Activated T-cell treated with anti-CD3 and anti-CD28 coated beads, Interleukin-2, amount 50 U/mL, for 24 hours (primary cell): ENCODE results near the gene THADA.
"Not testable (repeated sequence)": the region's sequence is repeated elsewhere in the genome, so short reads cannot be mapped to it uniquely, and the experiment has no call there.

Source experiments
- DNase-seq: peaks from one replicate; pipeline ENCODE4 v3.0.0-alpha.2; 2020
- H3K27ac Mint-ChIP-seq: 2 replicates; pipeline ENCODE4 v1.8.0; 2020; ENCODE audit warnings: mild to moderate bottlenecking, mixed read lengths
- H3K27me3 Mint-ChIP-seq: 2 replicates; pipeline ENCODE4 v1.8.0; 2020; ENCODE audit warnings: mixed read lengths
- H3K36me3 Mint-ChIP-seq: 2 replicates; pipeline ENCODE4 v1.8.0; 2020; ENCODE audit warnings: low read depth, mixed read lengths
- H3K4me1 Mint-ChIP-seq: 2 replicates; pipeline ENCODE4 v1.8.0; 2020; ENCODE audit warnings: low read depth, mixed read lengths
- H3K4me3 Mint-ChIP-seq: 2 replicates; pipeline ENCODE4 v1.8.0; 2020; ENCODE audit warnings: mild to moderate bottlenecking, moderate library complexity, mixed read lengths
- H3K9me3 Mint-ChIP-seq: 2 replicates; pipeline ENCODE4 v1.8.0; 2020; ENCODE audit warnings: mixed read lengths

The THADA gene

GRCh38 chr2:43410055-43410604, 185.7 kb downstream of the THADA start:
- H3K4me1 Mint-ChIP-seq, result no peaks in the 10 kb centered on the region
- H3K27ac Mint-ChIP-seq, result no peak overlapping the region
- H3K36me3 Mint-ChIP-seq, result peaks cover 54% of the 10 kb centered on the region
- H3K27me3 Mint-ChIP-seq, result no peaks in the 10 kb centered on the region
- H3K4me3 Mint-ChIP-seq, result no peak overlapping the region
- H3K9me3 Mint-ChIP-seq, result no peaks in the 10 kb centered on the region
- DNase-seq, result no peak

- no peaks in the 10 kb centered on the region for H3K4me1 Mint-ChIP-seq
- no peaks in the 10 kb centered on the region for H3K9me3 Mint-ChIP-seq
- no peak overlapping the region for H3K27ac Mint-ChIP-seq
- no peaks in the 10 kb centered on the region for H3K27me3 Mint-ChIP-seq
- DNase-seq, result no peak
- peaks cover 41% of the 10 kb centered on the region for H3K36me3 Mint-ChIP-seq
- H3K4me3 Mint-ChIP-seq, result no peak overlapping the region
Measured at GRCh38 chr2:43408407-43409160, 187.3 kb downstream of the THADA start.

- H3K4me3 Mint-ChIP-seq, result no peak overlapping the region
Measured at GRCh38 chr2:43407935-43408334, 187.9 kb downstream of the THADA start.

GRCh38 chr2:43406651-43407279, 189.1 kb downstream of the THADA start:
- Mint-ChIP-seq H3K27ac (no peak overlapping the region), H3K4me3 (no peak overlapping the region), H3K4me1 (peaks cover 10% of the 10 kb centered on the region), H3K9me3 (no peaks in the 10 kb centered on the region), H3K36me3 (peaks cover 30% of the 10 kb centered on the region), H3K27me3 (no peaks in the 10 kb centered on the region)
- no peak for DNase-seq

More at GRCh38 chr2:43407935-43408334, 187.9 kb downstream of the THADA start:
- H3K9me3 Mint-ChIP-seq, result no peaks in the 10 kb centered on the region
- no peaks in the 10 kb centered on the region for H3K27me3 Mint-ChIP-seq
- no peaks in the 10 kb centered on the region for H3K4me1 Mint-ChIP-seq
- no peak for DNase-seq
- peaks cover 36% of the 10 kb centered on the region for H3K36me3 Mint-ChIP-seq
- no peak overlapping the region for H3K27ac Mint-ChIP-seq

GRCh38 chr2:43405829-43406228, 190.0 kb downstream of the THADA start:
- Mint-ChIP-seq H3K9me3 (no peaks in the 10 kb centered on the region), H3K27me3 (no peaks in the 10 kb centered on the region), H3K36me3 (peaks cover 29% of the 10 kb centered on the region), H3K4me3 (no peak overlapping the region), H3K4me1 (peaks cover 10% of the 10 kb centered on the region), H3K27ac (no peak overlapping the region)
- no peak for DNase-seq

- Mint-ChIP-seq H3K27me3 (no peaks in the 10 kb centered on the region), H3K4me1 (peaks cover 10% of the 10 kb centered on the region), H3K4me3 (no peak overlapping the region), H3K27ac (peak overlapping the region; percentile 42), H3K9me3 (no peaks in the 10 kb centered on the region), H3K36me3 (peaks cover 37% of the 10 kb centered on the region)
- no peak for DNase-seq
Measured at GRCh38 chr2:43402452-43402937, 193.3 kb downstream of the THADA start.

GRCh38 chr2:43402002-43402401, 193.8 kb downstream of the THADA start:
- Mint-ChIP-seq H3K27ac (peak overlapping the region; percentile 67), H3K9me3 (no peaks in the 10 kb centered on the region), H3K4me3 (no peak overlapping the region), H3K27me3 (no peaks in the 10 kb centered on the region), H3K4me1 (peaks cover 10% of the 10 kb centered on the region), H3K36me3 (peaks cover 41% of the 10 kb centered on the region)
- DNase-seq, result no peak

GRCh38 chr2:43400508-43400907, 195.3 kb downstream of the THADA start:
- Mint-ChIP-seq H3K9me3 (no peaks in the 10 kb centered on the region), H3K27ac (no peak overlapping the region), H3K27me3 (no peaks in the 10 kb centered on the region), H3K4me3 (no peak overlapping the region), H3K4me1 (peaks cover 10% of the 10 kb centered on the region), H3K36me3 (peaks cover 54% of the 10 kb centered on the region)
- DNase-seq, result no peak

- H3K27me3 Mint-ChIP-seq, result no peaks in the 10 kb centered on the region
- no peak overlapping the region for H3K27ac Mint-ChIP-seq
- no peak overlapping the region for H3K4me3 Mint-ChIP-seq
- peaks cover 58% of the 10 kb centered on the region for H3K36me3 Mint-ChIP-seq
- H3K4me1 Mint-ChIP-seq, result peaks cover 10% of the 10 kb centered on the region
- H3K9me3 Mint-ChIP-seq, result no peaks in the 10 kb centered on the region
- DNase-seq, result no peak
Measured at GRCh38 chr2:43399515-43400264, 196.1 kb downstream of the THADA start.

GRCh38 chr2:43399098-43399497, 196.7 kb downstream of the THADA start:
- Mint-ChIP-seq H3K27ac (no peak overlapping the region), H3K36me3 (peaks cover 63% of the 10 kb centered on the region), H3K27me3 (no peaks in the 10 kb centered on the region), H3K4me1 (peaks cover 10% of the 10 kb centered on the region), H3K9me3 (no peaks in the 10 kb centered on the region), H3K4me3 (no peak overlapping the region)
- DNase-seq, result no peak

- Mint-ChIP-seq H3K27ac (no peak overlapping the region), H3K9me3 (no peaks in the 10 kb centered on the region), H3K4me1 (peaks cover 10% of the 10 kb centered on the region), H3K27me3 (no peaks in the 10 kb centered on the region), H3K36me3 (peaks cover 76% of the 10 kb centered on the region), H3K4me3 (no peak overlapping the region)
- DNase-seq, result no peak
Measured at GRCh38 chr2:43397821-43398220, 198.0 kb downstream of the THADA start.

GRCh38 chr2:43397411-43397810, 198.4 kb downstream of the THADA start:
- H3K27ac Mint-ChIP-seq, result no peak overlapping the region
- peaks cover 80% of the 10 kb centered on the region for H3K36me3 Mint-ChIP-seq
- H3K9me3 Mint-ChIP-seq, result no peaks in the 10 kb centered on the region

GRCh38 chr2:43396344-43396743, 199.5 kb downstream of the THADA start:
- H3K27me3 Mint-ChIP-seq, DNase-seq, H3K4me3 Mint-ChIP-seq, H3K9me3 Mint-ChIP-seq, H3K4me1 Mint-ChIP-seq, H3K27ac Mint-ChIP-seq: not testable (repeated sequence)
- peaks cover 79% of the 10 kb centered on the region for H3K36me3 Mint-ChIP-seq

More at GRCh38 chr2:43397411-43397810, 198.4 kb downstream of the THADA start:
- H3K4me1 Mint-ChIP-seq, result peaks cover 9% of the 10 kb centered on the region
- no peak overlapping the region for H3K4me3 Mint-ChIP-seq
- no peak for DNase-seq
- no peaks in the 10 kb centered on the region for H3K27me3 Mint-ChIP-seq

GRCh38 chr2:43393918-43394317, 201.9 kb downstream of the THADA start:
- H3K4me3 Mint-ChIP-seq, result no peak overlapping the region
- no peaks in the 10 kb centered on the region for H3K27me3 Mint-ChIP-seq
- H3K4me1 Mint-ChIP-seq, result peaks cover 13% of the 10 kb centered on the region
- H3K27ac Mint-ChIP-seq, result no peak overlapping the region
- DNase-seq, result no peak
- no peaks in the 10 kb centered on the region for H3K9me3 Mint-ChIP-seq
- peaks cover 71% of the 10 kb centered on the region for H3K36me3 Mint-ChIP-seq
